ENCODE measurements around the gene ERGIC1.

Gene ERGIC1

DNA sequence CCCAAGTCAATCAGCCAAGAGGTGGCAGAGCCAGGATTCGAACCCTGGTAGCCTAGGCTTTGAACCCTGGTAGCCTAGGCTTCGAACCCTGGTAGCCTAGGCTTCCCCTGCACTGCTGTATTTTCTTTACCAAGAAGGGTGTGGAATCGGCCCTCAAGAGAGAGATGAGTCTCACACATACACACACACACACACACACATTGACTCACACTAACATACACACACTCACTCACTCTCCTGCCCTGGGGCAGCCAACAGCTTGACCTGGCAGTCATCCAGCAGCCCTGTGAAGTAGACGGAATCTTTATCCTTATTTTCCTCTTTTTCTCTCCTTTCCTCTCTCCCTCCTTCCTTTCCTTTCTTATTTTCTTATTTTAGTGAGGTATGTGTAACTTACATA, 69.7 kb downstream of the ERGIC1 start:
- no peak for DNase-seq

DNA sequence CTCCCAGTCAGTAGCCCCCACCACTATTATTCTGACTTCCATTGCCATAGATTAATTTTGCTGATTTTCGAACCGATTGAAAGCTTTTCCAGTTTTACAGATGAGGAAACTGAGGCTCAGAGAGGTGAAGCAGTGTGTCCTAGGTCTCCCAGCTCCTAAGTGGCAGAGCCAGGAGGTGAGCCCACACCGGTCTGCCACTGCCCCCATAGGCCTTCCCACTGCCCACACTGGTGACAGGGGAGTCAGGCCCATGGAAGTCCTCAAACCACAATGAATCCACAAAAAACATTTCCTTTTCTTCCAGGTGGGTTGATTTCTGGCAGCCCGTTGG, 70.2 kb downstream of the ERGIC1 start:
- DNase-seq, result no peak

DNA sequence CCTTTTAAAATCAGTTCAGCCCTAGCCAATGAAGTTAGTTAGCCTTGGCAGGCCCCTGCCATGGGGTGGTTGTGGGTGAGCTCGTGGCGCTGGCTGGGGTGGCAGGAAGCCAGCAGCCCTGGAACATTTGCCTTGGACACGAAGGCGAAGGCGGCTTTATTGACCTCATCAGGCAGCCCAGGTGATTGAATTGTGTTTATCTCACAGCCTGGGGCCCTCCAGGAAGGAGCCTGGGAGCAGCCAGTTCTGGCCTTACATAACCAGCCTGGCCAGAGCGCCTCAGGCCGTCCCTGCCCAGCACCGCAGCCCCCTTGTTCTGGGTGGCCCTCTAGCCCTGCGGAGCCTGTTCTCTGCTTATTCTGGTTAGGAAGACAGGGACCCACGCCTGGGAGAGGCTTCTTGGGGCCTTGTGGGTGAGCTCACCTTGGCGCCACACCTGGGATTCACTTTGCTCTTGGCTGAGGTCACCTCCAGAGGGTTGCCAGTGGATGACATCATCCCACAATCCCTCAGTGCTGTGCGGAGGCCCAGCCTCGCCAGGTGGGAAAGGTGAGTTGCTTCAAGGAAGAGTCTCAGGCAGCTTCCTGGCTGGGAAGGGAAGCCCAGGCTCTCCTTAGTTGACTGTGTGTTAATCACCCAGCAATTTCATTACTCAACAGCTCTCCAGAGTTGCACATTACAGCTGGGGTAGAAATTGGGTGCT, 70.7 kb downstream of the ERGIC1 start:
- no peak for DNase-seq

DNA sequence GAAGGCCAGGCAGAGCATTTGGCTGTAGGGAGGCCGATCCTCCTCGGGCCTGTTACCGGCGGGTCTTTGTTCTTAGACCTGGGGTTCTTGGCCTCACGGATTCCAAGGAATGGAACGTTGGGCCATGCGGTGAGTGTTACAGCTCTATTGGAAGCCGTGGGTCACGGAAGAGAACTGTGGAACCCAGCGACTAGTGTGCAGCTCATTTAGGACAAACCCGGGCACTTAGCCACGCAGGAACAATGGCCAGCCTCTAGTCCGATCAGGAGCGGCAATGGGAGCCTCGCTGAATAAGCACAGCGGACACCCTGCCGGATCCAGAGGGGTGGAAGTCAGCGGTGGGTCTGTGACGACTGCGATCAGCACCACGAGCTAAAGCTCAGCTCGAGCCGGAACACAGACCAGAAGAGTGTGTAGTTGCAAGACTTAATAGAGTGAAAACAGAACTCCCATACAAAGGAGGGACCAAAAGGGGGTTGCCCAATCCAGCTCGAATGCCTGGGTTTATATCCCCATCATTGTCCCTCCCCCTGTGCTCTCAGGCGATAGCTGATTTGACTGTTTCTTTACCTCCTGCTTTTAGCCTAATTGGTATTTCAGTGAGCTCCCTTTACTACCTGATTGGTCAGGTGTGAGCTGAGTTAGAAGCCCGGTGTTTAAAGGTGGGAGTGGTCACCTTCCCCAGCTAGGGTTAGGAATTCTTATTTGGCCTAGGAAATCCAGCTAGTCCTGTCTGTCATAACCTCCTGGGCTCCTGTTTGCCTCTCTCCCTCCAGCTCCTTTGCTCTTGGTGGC, 71.5 kb downstream of the ERGIC1 start:
- DNase-seq, result no peak

DNA sequence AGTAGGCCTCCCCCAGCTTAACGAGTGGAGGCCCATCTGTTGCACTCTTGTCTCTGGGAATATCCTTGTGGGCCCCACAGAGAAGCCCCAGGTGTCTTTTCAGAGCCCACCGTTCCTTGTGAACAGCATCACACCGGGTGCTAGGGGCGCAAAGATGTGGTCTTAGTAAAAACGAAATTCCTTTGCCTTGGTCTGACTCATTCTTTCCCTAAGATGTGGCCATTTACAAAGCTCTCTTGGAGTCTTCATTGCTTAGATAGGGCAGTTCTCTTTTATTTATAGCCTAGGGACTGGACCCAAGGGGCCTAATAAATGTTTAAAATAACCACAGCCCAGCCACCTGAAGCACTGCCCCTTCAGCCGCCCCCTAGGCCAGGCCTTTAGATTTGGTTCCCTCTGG, 72.4 kb downstream of the ERGIC1 start:
- DNase-seq, result peak; percentile 22

DNA sequence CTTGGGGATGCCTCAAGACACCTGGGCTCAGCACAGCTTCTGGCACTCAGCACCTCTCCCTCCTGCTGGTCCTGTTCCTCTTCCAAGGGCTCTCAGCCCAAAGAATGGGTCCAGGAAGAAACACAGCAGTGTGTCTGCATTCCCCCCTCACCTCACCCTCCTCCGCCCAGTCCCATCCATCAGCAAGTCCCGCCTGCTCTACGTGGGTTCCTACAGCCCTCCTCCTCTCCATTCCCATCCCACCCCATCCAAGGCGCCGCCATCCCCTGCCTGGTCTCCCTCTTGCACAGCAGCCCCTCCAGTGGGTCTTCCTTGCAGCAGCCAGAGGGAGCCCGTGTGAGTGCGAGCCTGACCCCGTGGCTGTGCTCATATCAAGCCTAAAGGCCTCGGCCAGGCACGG, 72.8 kb downstream of the ERGIC1 start:
- DNase-seq, result no peak

DNA sequence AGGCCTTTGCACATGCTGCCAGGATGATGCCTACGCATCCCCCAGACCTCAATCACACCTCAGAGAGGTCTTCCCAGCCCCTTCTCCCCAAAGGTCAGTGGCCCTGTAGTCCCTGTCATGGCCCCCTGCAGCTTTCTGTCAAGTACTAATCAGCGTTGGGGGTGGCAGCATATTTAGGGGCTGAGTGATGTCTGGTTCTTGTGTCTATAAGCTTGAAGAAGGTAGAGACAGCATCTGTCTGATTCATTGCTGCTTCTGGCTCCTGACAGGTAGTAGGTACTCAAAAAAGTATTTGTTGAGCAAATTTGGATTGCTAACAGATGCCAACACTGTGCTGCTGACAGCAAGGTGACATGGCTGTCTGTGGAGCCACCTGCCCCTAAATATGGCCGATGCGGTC, 73.6 kb downstream of the ERGIC1 start:
- DNase-seq, result no peak

DNA sequence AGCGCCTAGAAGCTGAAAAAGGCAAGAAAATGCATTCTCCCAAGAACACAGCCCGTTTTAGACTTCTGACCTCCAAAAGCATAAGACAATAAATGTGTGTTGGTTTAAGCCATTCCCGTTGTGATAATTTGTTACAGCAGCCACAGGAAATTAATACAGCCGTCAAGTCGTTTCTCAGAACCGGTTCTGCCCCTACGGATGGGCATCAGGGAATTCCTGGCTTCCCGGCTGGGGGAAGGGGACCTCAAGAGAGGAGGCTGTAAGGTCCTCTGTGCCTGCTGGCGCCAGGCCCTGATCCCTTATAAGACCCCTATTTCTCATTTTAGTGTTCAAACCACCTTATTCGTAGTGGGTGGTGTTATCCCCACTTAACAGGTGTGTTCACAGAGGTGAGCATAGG, 74.6 kb downstream of the ERGIC1 start:
- no peak for DNase-seq

DNA sequence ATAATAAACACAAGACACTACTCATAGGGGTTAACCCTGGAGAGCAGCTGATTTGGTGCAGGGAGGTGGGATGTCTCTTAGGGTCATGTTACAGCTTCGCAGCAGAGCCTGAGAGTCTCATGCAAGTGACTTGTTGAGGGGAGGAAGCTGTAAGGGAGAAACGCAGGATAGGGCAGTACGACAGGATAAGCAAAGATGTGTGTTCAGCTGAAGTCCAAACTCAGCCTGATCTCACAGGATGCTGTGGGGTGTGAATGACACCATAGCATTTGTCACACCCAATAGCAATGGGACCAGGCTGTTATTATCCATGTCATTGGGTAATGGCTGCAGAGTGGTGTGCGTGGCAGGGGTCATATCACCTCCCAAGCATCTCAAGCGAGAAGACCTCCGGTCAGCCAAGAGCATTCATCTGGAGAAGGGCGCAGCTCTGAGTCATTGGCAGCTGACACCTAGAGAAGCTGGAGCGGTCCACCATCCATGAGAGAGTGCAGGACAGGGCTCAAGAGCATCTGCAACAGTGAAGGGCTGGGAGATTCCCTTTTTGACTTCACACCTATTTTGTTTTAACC, 76.0 kb downstream of the ERGIC1 start:
- no peak for DNase-seq

DNA sequence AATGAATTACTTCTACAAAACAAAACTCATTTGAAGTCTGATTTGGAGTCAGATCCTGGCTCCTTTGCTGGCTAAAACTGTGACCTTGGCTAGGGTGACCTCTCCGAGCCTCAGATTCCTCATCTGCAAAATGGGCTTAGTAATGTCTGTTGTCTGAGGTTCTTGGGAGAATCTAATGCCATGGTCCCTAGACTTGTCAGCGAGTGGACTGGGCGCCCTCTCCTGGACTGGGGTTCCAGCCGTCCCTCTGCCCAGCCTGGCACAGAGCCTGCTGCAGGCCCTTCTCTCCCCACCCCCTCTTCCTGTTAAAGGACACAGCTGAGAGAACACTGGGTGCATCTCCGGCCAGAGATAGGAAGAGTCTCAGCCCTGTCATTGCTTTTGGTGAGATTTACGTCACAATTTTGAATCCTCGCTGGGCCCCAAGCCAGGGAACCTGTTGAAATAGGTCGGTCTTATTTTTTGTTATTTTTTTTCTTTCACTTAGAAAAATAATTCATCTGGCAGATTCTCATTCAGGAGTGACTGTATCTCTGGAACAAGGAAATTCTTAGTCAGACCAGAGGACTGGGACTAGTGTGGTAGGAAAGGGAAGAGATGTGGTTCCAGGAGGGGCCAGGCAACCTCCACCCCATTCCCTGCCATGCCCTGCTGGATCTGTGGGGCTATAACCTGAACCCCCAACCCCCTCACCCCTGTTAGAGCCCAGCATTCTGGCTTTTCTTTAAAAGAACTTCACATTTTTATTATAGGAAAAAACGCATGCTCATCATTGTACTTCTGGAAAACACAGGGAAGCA, 77.0 kb downstream of the ERGIC1 start:
- peak; percentile 9 for DNase-seq

DNA sequence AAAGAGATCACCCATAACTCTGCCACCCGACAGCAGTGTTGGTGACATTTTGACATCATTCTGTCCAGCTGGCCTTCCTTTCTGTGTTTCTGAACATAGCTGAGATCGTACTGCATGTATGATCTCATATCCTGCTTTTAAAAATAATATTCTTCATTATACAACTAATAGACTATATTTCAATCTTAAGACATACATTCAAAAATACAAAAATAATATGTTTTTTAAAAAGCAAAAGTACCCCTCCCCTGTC, 77.5 kb downstream of the ERGIC1 start:
- DNase-seq, result no peak

DNA sequence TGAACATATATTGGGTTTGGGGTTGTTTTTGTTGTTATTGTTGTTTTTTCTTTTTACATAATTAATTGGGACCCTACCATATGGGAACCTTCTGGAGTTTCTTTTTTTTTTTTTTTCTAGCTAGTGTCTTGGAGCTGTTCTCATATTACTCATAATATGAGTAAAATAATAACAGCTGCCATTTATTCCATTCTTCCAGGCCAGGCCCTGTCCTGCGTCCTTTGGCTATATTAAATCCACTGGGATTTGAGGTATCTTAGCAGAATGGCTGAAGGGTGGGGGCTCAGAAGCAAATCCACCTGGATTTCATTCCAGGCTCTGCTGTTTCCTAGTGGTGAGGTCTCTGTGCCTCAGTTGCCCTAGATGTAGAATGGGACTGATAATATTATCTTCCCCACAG, 77.9 kb downstream of the ERGIC1 start:
- no peak for DNase-seq

DNA sequence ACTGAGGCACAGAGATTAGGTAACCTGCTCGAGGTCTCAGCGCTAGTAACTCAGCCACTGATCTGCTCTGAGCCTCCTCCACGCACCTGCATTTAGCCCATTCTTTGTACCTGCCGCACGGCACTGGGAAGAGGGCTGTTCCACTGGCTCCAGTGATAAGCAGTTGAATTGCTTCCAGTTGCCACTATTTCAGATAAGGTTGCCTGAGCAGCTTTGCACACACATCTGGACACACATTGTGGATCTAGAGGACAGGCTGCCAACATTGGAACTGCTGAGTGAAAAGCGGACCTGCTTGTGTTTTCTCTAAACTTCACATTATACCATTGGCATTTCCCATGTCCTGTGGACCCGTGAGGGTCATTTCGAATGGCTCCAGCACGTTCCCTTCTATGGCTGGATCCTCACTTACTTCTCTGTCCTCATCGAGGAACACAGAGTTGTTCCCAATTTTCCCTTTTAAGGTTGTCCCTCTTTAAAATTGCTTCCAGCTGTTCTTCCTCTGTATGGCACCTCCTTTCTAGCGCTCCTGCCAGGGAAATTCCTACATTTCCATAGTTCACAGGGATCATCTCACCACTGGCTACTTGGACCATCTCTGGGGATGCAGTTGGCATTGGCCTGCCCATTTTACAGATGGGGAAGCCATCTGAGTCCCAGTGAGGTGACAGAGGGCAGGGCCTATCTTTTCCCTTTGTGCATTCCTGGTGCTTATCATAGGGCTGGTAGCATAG, 79.2 kb downstream of the ERGIC1 start:
- DNase-seq, result no peak

DNA sequence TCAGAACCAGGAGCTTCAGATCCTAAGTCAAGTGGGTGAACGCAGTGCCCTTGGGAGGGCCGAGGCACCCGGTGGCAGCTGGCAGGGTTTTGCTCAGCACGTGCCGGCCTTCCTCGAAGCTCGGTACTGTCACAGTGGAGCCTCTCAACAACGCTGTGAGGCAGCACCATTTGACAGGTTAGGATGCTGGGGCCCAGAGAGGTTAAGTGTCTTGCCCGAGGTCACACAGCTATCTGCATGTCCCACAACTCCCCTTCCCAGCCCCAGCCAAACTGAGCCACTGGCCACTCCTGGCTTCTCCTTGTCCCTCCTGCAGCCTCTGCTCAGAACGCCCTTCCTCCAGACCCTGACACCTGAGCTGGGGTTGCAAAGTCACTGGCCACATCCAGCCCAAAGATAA, 81.5 kb downstream of the ERGIC1 start:
- DNase-seq, result no peak

DNA sequence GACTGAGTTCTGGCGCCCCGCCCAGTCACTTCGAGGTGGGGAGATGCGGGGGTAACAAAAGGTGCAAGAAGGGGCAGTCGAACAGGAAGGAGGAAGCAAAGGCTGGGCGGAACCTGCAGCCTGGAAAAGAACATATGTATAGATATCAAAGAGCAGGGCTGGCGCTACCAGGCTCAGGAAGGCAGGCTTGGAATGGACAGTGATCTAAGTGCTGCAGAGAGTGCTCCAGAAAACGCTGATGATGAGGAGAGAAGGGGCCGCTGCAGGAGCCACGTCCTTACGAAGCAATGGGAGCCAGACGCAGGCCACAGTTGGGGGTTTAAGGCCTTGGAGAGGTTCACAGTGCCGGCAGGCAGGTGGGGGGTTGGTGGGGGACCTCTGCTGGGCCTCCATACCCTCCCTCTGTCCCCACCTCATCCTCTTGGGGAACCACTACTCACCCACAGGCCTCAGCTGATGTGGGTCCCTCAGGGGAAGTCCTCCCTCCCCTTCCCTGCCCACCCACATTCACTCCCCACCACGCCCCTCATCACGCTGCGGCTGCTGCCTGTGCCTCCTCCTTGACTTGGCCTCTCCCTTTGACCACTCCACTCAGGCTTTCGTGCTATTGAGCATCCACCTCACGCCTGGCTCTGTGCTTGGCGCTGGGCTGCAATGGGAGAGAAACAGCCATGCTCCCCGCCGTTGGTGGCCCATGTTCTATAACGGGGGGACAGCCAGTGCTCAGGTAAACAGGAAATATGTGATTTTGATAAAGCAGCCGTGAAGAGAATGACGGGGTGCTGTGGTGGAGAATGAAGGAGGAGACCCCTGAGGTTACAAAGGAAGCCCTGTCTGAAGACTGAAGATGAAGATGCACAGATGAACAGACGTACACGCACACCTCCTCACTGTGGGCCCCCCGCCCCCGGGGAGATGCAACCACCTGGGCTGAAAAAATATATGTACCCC, 84.6 kb downstream of the ERGIC1 start:
- no peak for DNase-seq

DNA sequence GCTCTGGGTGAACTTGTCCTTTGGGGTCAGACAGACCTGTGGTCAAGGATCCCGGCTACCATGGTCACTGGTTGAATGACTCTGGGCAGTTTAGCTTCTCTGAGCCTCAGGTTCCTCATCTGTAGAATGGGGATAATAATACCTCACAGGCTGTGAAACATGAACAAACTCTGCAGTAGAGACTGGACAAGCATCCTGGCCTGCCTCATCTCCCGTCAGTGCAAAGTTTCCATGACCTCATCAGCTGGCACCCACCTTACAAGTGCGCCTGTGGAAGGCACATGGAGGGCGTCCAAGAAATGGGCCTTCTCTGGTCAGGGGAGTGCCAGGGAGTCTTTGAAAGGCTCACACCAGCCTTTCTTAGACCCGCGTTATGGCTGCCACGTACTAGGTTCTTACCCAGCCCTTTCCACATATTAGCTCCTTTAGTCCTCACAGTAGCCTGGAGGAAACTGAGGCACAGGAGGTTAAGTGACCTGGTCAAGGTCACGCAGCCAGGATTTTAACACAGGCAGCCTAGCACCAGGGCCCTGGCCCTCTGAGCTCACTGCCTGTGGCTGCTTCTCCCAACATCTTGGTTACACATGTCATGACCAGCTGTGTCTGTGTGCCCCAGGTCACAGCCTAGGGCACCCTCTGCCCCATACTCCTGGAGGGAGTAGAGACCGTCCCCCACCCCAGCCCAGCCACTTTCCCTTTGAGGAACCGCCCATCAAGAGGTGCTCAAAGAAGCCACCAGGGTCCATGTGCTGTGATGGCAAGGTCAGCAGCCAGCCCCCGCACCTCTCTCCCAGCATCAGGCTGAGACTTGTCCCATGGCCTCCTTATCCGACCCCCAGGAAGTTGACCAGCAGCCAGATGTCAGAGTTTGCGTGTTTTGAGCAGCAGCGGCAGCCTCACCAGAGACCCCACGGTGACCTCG, 85.7 kb downstream of the ERGIC1 start:
- DNase-seq, result no peak

DNA sequence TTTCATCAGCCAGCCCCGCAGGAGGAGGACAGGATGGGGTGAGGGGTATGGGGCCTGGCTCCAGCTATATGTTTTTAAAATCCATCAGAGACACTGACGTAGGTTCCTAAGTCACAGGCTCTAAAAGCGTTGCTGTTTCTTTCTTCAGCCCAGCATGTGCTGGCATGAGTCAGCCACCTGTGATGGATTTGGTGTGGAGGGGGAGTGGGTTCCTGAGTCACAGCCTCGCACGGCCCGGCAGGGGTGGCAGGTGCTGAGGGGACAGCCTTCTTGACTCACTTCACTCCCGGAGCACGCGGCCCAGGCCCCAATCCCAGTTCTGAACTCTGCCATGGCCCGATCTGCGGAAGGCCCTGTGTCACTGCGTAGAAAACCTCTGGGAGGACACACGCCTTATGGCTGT, 86.4 kb downstream of the ERGIC1 start:
- no peak for DNase-seq

DNA sequence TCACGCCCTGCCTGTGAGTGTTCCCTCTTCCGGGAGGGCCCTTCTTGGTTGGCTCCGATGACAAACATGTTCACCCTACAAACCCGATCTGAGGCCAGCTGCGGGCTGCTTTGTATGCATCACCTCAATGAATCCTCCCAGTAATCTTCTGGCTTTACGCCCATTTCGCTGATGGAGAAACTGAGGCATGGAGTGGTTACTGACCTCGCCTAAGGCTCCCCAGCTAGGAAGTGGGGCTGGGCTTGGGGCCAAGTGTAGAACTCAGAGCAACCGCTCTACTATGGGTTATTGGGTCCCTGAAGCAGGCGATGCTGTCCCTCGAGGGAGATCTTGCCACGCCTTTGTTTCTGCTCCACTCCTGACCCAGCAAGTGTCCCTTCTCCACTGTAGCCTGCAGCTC, 86.9 kb downstream of the ERGIC1 start:
- DNase-seq, result no peak

DNA sequence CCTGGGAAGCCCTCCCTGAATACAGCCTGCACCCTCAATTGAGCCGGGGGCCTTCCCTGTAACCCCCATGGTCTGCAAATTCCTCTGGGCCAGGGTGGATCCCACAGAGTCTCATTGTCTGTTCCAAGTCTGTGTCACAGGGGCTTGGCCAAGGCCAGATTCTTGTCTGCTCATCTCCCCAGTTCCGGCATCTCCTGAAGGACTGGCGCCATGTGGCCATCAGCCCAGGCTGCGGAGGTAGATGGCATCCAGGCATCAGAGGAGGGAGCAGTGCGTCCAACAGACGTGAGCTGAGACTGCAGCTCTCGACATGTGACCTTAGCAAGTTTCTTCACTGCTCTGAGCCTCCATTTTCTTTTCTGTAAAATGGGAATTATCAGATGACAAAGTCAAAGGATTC, 87.9 kb downstream of the ERGIC1 start:
- DNase-seq, result no peak

DNA sequence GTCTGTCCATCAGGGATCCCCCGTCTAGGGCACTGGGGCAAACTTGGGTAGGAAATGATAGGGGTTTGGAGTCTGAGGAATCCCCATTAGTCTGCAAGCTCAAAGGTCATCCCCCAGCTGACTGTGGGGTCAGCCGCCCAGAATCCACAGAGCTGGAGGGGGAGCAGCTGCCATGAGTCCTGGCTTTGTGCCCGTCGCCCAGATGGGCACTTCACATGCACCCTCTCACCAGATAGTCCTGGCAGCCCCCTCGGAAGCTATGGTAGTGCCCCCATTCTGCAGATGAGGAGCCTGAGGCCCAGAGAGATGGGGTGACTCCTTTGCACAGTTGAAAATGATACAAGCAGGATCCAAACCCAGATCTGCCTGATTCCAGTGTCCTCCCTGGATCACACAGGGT, 89.5 kb downstream of the ERGIC1 start:
- no peak for DNase-seq
